Uterus (tissue), 2 donors: ENCODE results near the gene CEP162.

Source experiments
- CTCF ChIP-seq, 4 experiments: fragments of 200-600 bp in 2 of 4; fragments of 450-650 bp in 2 of 4; sonication (generic) in 2 of 4; IDR thresholded peaks; one replicate each; pipeline ENCODE4 v1.5.1; 2016 to 2019; ENCODE audit warnings: antibody characterized with exemption in 4 of 4, mild to moderate bottlenecking in 2 of 4, moderate library complexity in 1 of 4
- POLR2A ChIP-seq, 2 donors: fragments of 450-650 bp; IDR thresholded peaks; one replicate each; pipeline ENCODE4 v1.6.1; 2016; ENCODE audit warnings: antibody characterized with exemption in 2 of 2, mild to moderate bottlenecking in 1 of 2, moderate library complexity in 1 of 2

DNA sequence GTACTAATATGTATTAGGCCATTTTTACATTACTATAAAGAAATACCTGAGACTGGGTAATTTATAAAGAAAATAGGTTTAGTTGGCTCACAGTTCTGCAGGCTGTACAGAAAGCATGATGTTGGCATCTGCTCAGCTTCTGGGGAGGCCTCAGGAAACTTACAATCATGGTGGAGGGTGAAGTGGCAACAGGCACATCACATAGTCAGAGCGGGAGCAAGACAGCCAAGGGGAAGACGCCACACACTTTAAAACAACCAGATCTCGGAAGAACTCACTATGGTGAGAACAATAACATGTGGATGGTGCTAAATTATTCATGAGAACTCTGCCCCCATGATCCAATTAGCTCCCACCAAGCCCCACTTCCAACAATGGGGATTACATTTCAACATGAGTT, 41.3 kb upstream of the CEP162 start:
- TF ChIP-seq POLR2A (IDR thresholded peaks at IDR 0.05): no peak
- TF ChIP-seq CTCF (IDR thresholded peaks at IDR 0.05): no peak
